GM12865 (cell line): ENCODE results near the gene ELF3.
"Not testable (repeated sequence)": the region's sequence is repeated elsewhere in the genome, so short reads cannot be mapped to it uniquely, and the experiment has no call there.

Source experiments
- DNase-seq: peaks from one replicate; pipeline ENCODE4 v3.0.0; 2010; ENCODE audit warnings: low read depth
- H3K4me3 ChIP-seq: 2 replicates; pipeline ENCODE4 v1.5.1; 2011; ENCODE audit warnings: mild to moderate bottlenecking, low read depth, low read length, control low read depth
- TF ChIP-seq, protein P1 (sequence below): IDR thresholded peaks from 2 replicates; pipeline ENCODE4 v1.5.1; 2011; ENCODE audit warnings: low read length, control low read depth, low read depth, inconsistent platforms; ENCODE audit not compliant: insufficient read depth; ENCODE audit errors: missing control alignments

The ELF3 gene

DNA sequence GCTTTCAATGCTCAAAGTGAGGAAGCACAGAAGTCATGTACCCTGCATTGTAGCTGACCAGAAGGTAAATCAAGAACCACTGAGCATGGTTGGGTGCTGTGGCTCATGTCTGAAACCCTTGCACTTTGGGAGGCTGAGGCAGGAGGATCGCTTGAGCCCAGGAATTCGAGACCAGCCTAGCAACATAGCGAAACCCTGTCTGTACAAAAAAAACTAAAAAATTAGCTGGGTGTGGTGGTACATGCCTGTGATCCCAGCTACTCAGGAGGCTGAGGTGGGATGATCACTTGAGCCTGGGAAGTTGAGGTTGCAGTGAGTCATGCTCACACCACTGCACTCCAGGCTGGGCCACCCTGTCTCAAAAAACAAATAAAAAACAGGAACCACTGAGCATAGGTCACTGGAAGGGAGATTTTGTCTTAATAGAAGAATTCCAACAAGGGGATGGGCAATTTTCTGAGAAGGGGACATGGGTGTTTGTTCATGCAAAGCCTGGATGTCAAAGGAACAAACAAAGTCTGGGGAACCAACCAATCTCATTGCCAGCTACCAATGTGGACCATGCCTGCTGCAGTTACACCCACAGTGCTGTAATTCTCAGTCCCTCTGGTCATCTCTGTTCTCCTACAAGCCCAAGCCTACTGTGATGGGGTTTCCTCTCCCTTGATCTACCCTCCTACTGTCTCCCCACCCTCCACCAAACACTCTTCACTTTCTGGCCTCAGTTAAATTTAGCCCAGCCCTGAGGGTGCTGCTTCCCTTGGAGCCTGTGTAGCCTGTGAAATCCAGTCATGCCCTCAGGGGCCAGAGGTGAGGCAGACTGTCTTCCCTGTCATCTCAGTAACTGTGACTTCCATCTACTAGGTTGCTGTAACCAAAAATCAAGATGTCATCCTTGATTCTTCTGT is 47.9 kb downstream of the ELF3 start:
- no peak overlapping the region for H3K4me3 ChIP-seq
- TF ChIP-seq, protein P1, sequence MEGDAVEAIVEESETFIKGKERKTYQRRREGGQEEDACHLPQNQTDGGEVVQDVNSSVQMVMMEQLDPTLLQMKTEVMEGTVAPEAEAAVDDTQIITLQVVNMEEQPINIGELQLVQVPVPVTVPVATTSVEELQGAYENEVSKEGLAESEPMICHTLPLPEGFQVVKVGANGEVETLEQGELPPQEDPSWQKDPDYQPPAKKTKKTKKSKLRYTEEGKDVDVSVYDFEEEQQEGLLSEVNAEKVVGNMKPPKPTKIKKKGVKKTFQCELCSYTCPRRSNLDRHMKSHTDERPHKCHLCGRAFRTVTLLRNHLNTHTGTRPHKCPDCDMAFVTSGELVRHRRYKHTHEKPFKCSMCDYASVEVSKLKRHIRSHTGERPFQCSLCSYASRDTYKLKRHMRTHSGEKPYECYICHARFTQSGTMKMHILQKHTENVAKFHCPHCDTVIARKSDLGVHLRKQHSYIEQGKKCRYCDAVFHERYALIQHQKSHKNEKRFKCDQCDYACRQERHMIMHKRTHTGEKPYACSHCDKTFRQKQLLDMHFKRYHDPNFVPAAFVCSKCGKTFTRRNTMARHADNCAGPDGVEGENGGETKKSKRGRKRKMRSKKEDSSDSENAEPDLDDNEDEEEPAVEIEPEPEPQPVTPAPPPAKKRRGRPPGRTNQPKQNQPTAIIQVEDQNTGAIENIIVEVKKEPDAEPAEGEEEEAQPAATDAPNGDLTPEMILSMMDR, result no peak
- no peak for DNase-seq

GRCh38 chr1:202061055-202061454 is 50.7 kb downstream of the ELF3 start:
- H3K4me3 ChIP-seq, result no peak overlapping the region
- DNase-seq, result no peak
- TF ChIP-seq, protein P1, result no peak

- H3K4me3 ChIP-seq, DNase-seq: not testable (repeated sequence)
These were observed 51.4 kb downstream of the ELF3 start for GRCh38 chr1:202061787-202062186.

DNA sequence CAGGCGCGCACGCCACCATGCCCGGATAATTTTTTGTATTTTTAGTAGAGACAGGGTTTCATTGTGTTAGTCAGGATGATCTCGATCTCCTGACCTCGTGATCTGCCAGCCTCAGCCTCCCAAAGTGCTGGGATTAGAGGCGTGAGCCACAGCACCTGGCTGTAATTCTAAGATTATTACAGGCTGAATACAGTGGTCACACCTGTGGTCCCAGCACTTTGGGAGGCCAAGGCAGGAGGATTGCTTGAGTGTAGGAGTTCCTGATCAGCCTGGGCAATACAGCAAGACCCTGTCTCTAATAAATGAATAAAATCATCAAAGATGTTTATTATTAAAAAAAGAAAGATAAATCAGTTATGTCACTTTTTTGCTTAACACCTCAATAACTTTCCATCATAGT is 52.2 kb downstream of the ELF3 start:
- DNase-seq, H3K4me3 ChIP-seq: not testable (repeated sequence)

DNA sequence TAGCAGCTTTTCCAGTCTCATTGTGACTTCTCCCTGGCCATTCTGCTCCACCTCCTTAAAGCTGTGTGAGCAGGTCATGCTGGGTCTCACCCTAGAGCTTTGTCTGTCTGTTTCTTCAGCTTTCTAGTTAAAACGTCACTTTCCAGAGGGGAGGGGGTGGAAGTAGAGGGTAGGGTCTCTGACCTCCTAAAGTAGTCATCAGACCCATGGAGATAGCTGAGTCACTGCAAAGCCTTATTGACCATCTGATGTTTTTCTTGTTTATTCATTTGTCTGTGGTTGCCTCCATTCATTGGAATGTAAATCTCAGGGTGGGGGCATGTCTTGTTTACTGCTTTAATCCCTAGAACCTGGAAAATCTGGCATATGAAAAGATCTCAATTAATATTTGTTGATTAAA is 52.7 kb downstream of the ELF3 start:
- DNase-seq, result no peak
- TF ChIP-seq, protein P1, result no peak

GRCh38 chr1:202064889-202065312 is 54.5 kb downstream of the ELF3 start:
- not testable (repeated sequence) for DNase-seq, H3K4me3 ChIP-seq

More for the DNA sequence above, 52.7 kb downstream of the ELF3 start:
- H3K4me3 ChIP-seq, result no peak overlapping the region
